Muscle of leg (tissue), 16 donors: ENCODE data around the gene MCEE. TPM values are rescaled to one million over a fixed set of nuclear protein-coding genes. Genes with fewer than 3 reads are reported as not detected.
"Not testable (repeated sequence)": the region's sequence is repeated elsewhere in the genome, so short reads cannot be mapped to it uniquely, and the experiment has no call there.

ENCODE experiments used
- DNase-seq: peaks from one replicate; pipeline ENCODE4 v3.0.0; 2013
- H3K27ac ChIP-seq: one replicate; pipeline ENCODE4 v1.5.1; 2013; ENCODE audit warnings: mild to moderate bottlenecking, low read length, control low read depth
- H3K27me3 ChIP-seq: one replicate; pipeline ENCODE4 v1.6.1; 2013; ENCODE audit warnings: low read length; ENCODE audit not compliant: control insufficient read depth, insufficient read depth
- H3K36me3 ChIP-seq: one replicate; pipeline ENCODE4 v1.6.1; 2013; ENCODE audit warnings: low read length; ENCODE audit not compliant: control insufficient read depth, insufficient read depth
- H3K4me1 ChIP-seq: one replicate; pipeline ENCODE4 v1.6.1; 2013; ENCODE audit warnings: low read length; ENCODE audit not compliant: control insufficient read depth, insufficient read depth
- H3K4me3 ChIP-seq: one replicate; pipeline ENCODE4 v1.5.1; 2013; ENCODE audit warnings: low read length, control low read depth
- H3K9me3 ChIP-seq: replicated peaks from 2 replicates; pipeline ENCODE4 v1.6.1; 2013; ENCODE audit warnings: low read depth, low read length; ENCODE audit not compliant: control insufficient read depth
- WGBS: methylation state at CpG from one replicate; pipeline ENCODE4 v1.1.5; 2013; ENCODE audit warnings: missing lambda C conversion rate; ENCODE audit not compliant: insufficient coverage; 5-methylcytosine and 5-hydroxymethylcytosine counted together
- long read RNA-seq, 11 donors: transcript quantifications; one replicate each; lab custom pipeline, GENCODE V29; 2026
- polyA plus RNA-seq, 8 donors: library from polyadenylated mRNA; unstranded; fragments of 120-200 nt; gene quantifications; one replicate each; pipeline versions ENCODE4 v1.2.1 to v1.2.3, GENCODE V29; 2013; ENCODE audit warnings: inconsistent platforms in 1 of 8, low replicate concordance in 1 of 8; ENCODE audit not compliant: insufficient read length in 8 of 8, insufficient read depth in 1 of 8
- total RNA-seq: library from RNA; stranded (reverse); fragments of 120-200 nt; gene quantifications from one replicate; pipeline ENCODE4 v1.2.4, GENCODE V29; 2013

The MCEE gene
- total RNA-seq (32.8 TPM), polyA plus RNA-seq (10 to 100 TPM; 19.9 to 27.5 (median 23.3) TPM)
- long read RNA-seq, donor 1, partial matches to known transcripts: 0 of 11 reads
- long read RNA-seq, donor 1, other reads (novel, unspliced or antisense): 9 of 11 reads
- long read RNA-seq, donor 2: 0 reads
- long read RNA-seq, donor 3, partial matches to known transcripts: 58 of 75 reads
- long read RNA-seq, donor 3, other reads (novel, unspliced or antisense): 12 of 75 reads
- long read RNA-seq, donor 4, partial matches to known transcripts: 0 of 2 reads
- long read RNA-seq, donor 4, other reads (novel, unspliced or antisense): 0 of 2 reads
- long read RNA-seq, donor 5, transcript MCEE-201 (3 exons, 835 nt): major isoform, 13 of 22 reads
- long read RNA-seq, donor 5, partial matches to known transcripts: 0 of 22 reads
- long read RNA-seq, donor 5, other reads (novel, unspliced or antisense): 7 of 22 reads
- long read RNA-seq, donor 6, transcript MCEE-201 (3 exons, 835 nt): major isoform, 9 of 49 reads
- long read RNA-seq, donor 6, partial matches to known transcripts: 33 of 49 reads
- long read RNA-seq, donor 6, other reads (novel, unspliced or antisense): 6 of 49 reads
- long read RNA-seq, donor 7, transcript MCEE-201 (3 exons, 835 nt): major isoform, 10 of 77 reads
- long read RNA-seq, donor 7, partial matches to known transcripts: 66 of 77 reads
- long read RNA-seq, donor 7, other reads (novel, unspliced or antisense): 0 of 77 reads
- long read RNA-seq, donor 8, transcript MCEE-201 (3 exons, 835 nt): major isoform, 8 of 8 reads
- long read RNA-seq, donor 8, partial matches to known transcripts: 0 of 8 reads
- long read RNA-seq, donor 8, other reads (novel, unspliced or antisense): 0 of 8 reads
- long read RNA-seq, donor 9, partial matches to known transcripts: 0 of 4 reads
- long read RNA-seq, donor 9, other reads (novel, unspliced or antisense): 0 of 4 reads
- long read RNA-seq, donor 10, transcript MCEE-201 (3 exons, 835 nt): major isoform, 11 of 39 reads
- long read RNA-seq, donor 10, partial matches to known transcripts: 11 of 39 reads
- long read RNA-seq, donor 10, other reads (novel, unspliced or antisense): 14 of 39 reads
- long read RNA-seq, donor 11, transcript MCEE-201 (3 exons, 835 nt): major isoform, 7 of 13 reads
- long read RNA-seq, donor 11, partial matches to known transcripts: 0 of 13 reads
- long read RNA-seq, donor 11, other reads (novel, unspliced or antisense): 5 of 13 reads

- no peaks in the 10 kb centered on the region for H3K9me3 ChIP-seq
- peak within 1 kb of the TSS; percentile 88 for H3K4me3 ChIP-seq
- under 1% methylated on average over 49 of the region's 67 CpGs for WGBS
- H3K27me3 ChIP-seq: no peaks in the 10 kb centered on the region
- H3K27ac ChIP-seq: peak within 1 kb of the TSS; percentile 93
- H3K36me3 ChIP-seq: peaks cover 13% of the 10 kb centered on the region
- H3K4me1 ChIP-seq: peaks cover 11% of the 10 kb centered on the region
- DNase-seq: peak; percentile 97
Observed at GRCh38 chr2:71130152-71130904, at the start of gene MCEE, which contains the start of gene MPHOSPH10. TSS of gene MCEE (minus strand) at chr2:71130229. CDS start at chr2:71130219, 10 bp downstream. TSS of gene MPHOSPH10 (plus strand) at chr2:71130634. CDS start at chr2:71130666, 32 bp downstream.

- H3K27me3 ChIP-seq, H3K9me3 ChIP-seq, H3K27ac ChIP-seq, DNase-seq, H3K4me1 ChIP-seq, H3K4me3 ChIP-seq, H3K36me3 ChIP-seq: not testable (repeated sequence)
- WGBS: 76% methylated on average over 5 of the region's 8 CpGs
Observed at GRCh38 chr2:71178836-71179235, 48.8 kb upstream of the MCEE start.

- Histone ChIP-seq H3K36me3 (no peaks in the 10 kb centered on the region), H3K4me3 (no peak overlapping the region), H3K27me3 (peaks cover 2% of the 10 kb centered on the region), H3K27ac (no peak overlapping the region), H3K4me1 (no peaks in the 10 kb centered on the region), H3K9me3 (no peaks in the 10 kb centered on the region)
- DNase-seq: no peak
- no CpG with 5 or more reads among the region's 3 CpGs for WGBS
Observed at GRCh38 chr2:71174207-71174606, 44.2 kb upstream of the MCEE start.

- H3K4me3 ChIP-seq: no peak overlapping the region
- no peaks in the 10 kb centered on the region for H3K36me3 ChIP-seq
- H3K4me1 ChIP-seq: no peaks in the 10 kb centered on the region
- DNase-seq: no peak
- 50% methylated on average over 1 of the region's 1 CpG for WGBS
- H3K27me3 ChIP-seq: peaks cover 2% of the 10 kb centered on the region
- no peak overlapping the region for H3K27ac ChIP-seq
- no peaks in the 10 kb centered on the region for H3K9me3 ChIP-seq
Observed at GRCh38 chr2:71173096-71173495, 43.1 kb upstream of the MCEE start.

- WGBS: 83% methylated on average over 1 of the region's 3 CpGs
- no peak for DNase-seq
- H3K27me3 ChIP-seq: peaks cover 3% of the 10 kb centered on the region
- no peaks in the 10 kb centered on the region for H3K36me3 ChIP-seq
- H3K4me1 ChIP-seq: no peaks in the 10 kb centered on the region
- no peaks in the 10 kb centered on the region for H3K9me3 ChIP-seq
- no peak overlapping the region for H3K27ac ChIP-seq
- H3K4me3 ChIP-seq: no peak overlapping the region
Observed at GRCh38 chr2:71166812-71167211, 36.8 kb upstream of the MCEE start.

GRCh38 chr2:71157124-71157793, 27.2 kb upstream of the MCEE start:
- Histone ChIP-seq H3K27me3 (peaks cover 3% of the 10 kb centered on the region), H3K36me3 (no peaks in the 10 kb centered on the region), H3K27ac (peak overlapping the region; percentile 42), H3K4me1 (peaks cover 16% of the 10 kb centered on the region), H3K4me3 (peak overlapping the region; percentile 17), H3K9me3 (no peaks in the 10 kb centered on the region)
- WGBS: 9% methylated on average over 9 of the region's 16 CpGs
- DNase-seq: peak; percentile 59

- DNase-seq: peak; percentile 72
- H3K4me3 ChIP-seq: peak overlapping the region; percentile 17
- WGBS: 29% methylated on average over 6 of the region's 6 CpGs
Observed at GRCh38 chr2:71156573-71156972, 26.5 kb upstream of the MCEE start.

GRCh38 chr2:71155846-71156245, 25.8 kb upstream of the MCEE start:
- no peak for DNase-seq
- Histone ChIP-seq H3K27ac (no peak overlapping the region), H3K4me1 (peaks cover 16% of the 10 kb centered on the region), H3K27me3 (peaks cover 3% of the 10 kb centered on the region), H3K36me3 (peaks cover 4% of the 10 kb centered on the region), H3K9me3 (no peaks in the 10 kb centered on the region), H3K4me3 (no peak overlapping the region)
- 81% methylated on average over 2 of the region's 4 CpGs for WGBS

More at GRCh38 chr2:71156573-71156972, 26.5 kb upstream of the MCEE start:
- Histone ChIP-seq H3K9me3 (no peaks in the 10 kb centered on the region), H3K27ac (peak overlapping the region; percentile 42), H3K36me3 (peaks cover 1% of the 10 kb centered on the region), H3K4me1 (peaks cover 16% of the 10 kb centered on the region), H3K27me3 (peaks cover 3% of the 10 kb centered on the region)

- 50% methylated on average over 3 of the region's 6 CpGs for WGBS
- no peak overlapping the region for H3K27ac ChIP-seq
- H3K4me3 ChIP-seq: no peak overlapping the region
- peaks cover 16% of the 10 kb centered on the region for H3K4me1 ChIP-seq
- no peak for DNase-seq
- H3K27me3 ChIP-seq: peaks cover 3% of the 10 kb centered on the region
- peaks cover 10% of the 10 kb centered on the region for H3K36me3 ChIP-seq
- no peaks in the 10 kb centered on the region for H3K9me3 ChIP-seq
Observed at GRCh38 chr2:71154798-71155197, 24.8 kb upstream of the MCEE start.
